GM12892 (cell line): Measurements from ENCODE around the gene ABI1.

Experiments used
- POLR2A ChIP-seq: IDR thresholded peaks from 2 replicates; pipeline ENCODE4 v1.6.1; 2011; ENCODE audit warnings: low read depth, low read length, control low read depth
- POLR2AphosphoS5 ChIP-seq: IDR thresholded peaks from 2 replicates; pipeline ENCODE4 v1.6.1; 2011; ENCODE audit warnings: low read depth, low read length, control low read depth

DNA sequence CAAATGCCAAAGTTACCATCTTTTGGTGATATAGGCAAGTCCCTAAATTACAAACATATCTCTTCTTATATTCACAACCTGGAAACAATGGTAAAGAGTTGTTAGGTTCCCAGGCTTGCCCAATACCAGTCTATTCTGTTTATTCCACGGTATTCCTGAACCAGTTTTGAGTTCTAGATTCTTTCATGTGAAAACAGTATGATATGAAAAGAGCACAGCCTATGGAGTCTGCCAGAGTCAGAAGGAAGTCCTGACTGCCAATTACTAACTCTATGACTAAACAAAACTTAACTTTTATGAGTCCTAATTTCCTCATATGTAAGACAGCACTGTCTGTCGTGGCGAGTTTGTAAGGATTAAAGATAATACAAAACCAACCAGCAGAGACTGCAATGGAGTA, 5.6 kb downstream of the ABI1 start:
- no peak for TF ChIP-seq POLR2AphosphoS5
- no peak for TF ChIP-seq POLR2A
